Stimulated activated CD4-positive, alpha-beta T cell treated with anti-CD3 and anti-CD28 coated beads, Interleukin-1b, Interleukin-23, amount 100 ng/mL, for 1 hour (primary cell): ENCODE measurements around the gene CISD3.
A peak's percentile ranks its signal among the peaks of the same experiment; 100 is the strongest.

Experiments
- DNase-seq, 2 donors: peaks; one replicate each; pipeline ENCODE4 v3.0.0-alpha.2; 2020; ENCODE audit warnings: low read depth in 2 of 2

CISD3 gene, protein sequence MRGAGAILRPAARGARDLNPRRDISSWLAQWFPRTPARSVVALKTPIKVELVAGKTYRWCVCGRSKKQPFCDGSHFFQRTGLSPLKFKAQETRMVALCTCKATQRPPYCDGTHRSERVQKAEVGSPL

DNA sequence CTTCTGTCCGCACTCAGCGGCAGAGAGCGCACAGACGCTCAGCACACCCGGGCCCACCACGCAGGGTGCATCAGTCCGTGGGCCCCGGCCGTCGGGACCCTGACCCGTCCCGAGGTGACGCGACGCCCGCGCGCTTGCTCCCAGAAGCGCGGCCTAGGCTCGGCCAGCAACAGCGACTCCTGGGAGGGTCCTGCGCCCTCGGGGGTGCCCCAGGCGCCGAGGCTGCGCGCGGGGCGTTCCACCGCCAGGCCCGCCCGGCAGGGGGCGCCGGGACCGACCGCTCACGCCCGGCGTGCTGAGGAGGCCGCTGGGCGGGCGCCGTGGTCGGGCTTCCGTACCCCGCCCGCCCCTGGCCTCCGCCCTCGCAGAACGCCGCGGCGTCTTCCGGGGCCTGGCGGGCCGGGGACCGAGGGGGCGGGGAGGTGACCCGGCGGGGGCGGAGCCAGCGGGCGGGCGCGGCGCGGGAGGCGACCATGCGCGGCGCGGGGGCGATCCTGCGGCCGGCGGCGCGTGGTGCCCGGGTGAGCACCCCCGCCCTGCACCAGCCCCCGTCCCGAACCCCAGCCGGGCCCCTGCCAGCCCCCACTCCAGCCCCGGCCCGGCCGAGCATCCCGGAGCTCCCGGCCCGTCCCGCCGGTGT lies at the start of gene CISD3:
CISD3 (plus strand) TSS at position 456 of the 640 bp plus-strand sequence; CDS start at position 474, 18 bp downstream.
- DNase-seq, result peak; percentile 71 to 76

DNA sequence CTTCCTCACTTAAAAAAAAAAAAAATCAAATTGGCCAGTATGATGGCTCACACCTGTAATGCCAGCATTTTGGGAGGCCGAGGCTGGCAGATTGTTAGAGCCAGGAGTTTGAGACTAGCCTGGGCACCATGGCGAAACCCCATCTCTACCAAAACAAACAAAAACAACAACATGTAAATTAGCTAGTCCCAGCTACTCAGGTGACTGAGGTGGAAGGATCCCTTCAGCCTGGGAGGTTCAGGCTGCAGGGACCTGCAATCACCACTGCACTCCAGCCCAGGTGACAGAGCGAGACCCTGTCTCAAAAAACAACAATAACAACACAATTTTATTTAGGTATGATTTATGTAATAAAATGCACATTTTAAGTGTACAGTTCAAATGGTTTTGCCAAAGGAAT lies 49.0 kb upstream of the CISD3 start:
- DNase-seq, result no peak

DNA sequence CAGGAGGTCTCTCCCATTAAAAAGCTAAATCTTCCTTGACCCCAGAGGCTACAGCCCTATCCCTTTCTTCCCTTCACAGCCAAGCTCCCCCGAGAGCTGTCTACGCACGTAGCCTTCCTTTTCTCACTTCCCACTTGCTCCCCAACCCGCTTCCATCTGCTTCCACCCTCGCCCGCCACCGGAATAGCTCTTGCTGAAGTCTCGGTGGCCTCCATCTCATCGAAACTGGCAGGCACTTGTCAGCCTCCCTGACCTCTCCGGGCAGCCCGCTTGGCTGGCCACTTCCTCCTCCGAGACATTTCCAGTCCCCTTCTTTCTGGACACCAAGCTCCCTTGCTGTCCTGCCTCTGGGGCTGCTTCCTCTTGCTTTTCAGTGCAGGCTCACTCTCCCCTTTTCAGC lies 44.6 kb upstream of the CISD3 start:
- DNase-seq, result no peak

DNA sequence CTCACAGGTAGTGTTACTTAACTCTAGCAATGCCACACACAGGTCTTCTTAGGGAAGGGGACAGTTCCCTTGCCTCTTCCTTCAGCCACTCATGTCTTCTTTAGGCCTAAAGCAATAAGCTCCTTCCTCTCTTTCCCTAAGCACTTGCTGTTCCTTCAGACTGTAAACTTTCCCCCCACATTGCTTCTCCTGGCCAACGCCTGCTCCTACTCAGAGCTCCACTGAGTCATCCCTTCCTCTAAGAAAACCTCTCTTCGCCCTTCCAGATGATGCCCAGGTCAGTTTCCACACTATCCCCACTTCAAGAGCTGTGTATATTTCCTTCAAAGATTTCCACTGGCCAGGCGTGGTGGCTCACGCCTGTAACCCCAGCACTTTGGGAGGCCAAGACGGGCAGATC lies 42.9 kb upstream of the CISD3 start:
- no peak for DNase-seq

DNA sequence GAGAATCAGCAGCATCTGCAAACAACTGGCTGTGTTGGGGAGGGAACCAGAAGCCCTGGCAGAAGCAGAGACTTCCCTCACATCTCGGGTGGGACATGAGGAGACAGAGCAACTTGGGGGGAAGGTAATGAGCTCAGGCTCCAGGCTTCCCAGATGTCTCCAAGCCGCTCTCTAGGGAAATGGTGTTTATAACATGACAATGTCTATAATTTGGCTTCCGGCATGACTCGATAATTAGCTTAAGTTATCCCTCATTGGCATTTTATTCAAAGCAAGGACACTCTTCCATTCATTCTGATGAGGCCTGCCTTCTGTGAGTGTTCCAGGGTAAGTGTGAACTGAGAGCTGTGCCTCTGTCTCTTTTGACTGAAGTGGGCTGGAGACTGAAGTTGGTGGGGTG lies 39.8 kb upstream of the CISD3 start:
- DNase-seq, result no peak

DNA sequence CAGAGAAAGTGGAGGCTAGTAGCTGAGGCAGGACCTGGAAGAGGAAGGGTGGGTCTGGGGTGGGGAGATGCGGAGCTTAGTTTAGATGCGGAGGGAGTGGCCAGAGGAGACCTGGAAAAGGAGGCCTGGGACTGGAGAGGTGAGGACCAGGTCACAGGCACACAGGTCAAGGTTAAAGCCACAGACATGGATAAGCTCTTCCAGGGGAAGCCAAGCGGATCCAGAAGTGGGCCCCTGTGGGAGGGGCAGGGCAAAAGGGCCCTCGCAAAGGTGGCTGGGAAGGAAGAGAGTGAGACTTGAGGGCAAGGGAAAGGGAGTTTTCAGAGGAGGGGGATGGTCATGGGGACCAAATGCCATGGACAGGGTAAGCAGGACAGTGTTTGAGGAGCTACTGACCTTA lies 39.0 kb upstream of the CISD3 start:
- DNase-seq, result no peak

DNA sequence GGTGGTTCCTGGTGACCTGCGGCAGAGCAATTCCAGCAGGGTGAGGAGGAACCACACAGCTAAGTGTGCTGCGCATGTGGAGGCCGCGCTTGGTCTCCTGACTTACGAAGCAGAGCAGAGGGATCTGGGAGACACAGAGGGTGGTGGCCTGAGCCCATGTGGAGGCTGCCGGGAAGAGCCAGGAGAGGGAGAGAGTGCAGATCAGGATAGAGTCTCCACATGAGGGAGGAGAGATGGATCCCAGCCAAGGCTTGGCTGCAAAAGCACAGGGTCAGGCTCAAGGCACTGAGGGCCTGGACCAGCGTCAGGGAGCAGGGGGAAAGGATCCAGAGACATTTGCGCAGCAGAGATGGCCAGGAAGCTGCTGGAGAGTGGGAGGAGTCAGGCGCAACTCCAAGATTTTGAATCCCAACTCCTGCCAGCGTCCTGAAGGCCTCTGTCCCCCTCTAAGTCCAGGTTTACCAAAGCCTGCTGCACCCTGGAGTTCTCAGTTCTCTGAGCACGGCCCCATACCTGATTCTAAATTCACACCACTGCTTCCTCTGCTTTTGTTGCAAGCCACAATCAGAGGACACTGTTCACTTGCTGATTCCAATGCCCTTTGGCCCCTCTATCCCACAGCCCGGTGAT lies 36.3 kb upstream of the CISD3 start:
- no peak for DNase-seq

DNA sequence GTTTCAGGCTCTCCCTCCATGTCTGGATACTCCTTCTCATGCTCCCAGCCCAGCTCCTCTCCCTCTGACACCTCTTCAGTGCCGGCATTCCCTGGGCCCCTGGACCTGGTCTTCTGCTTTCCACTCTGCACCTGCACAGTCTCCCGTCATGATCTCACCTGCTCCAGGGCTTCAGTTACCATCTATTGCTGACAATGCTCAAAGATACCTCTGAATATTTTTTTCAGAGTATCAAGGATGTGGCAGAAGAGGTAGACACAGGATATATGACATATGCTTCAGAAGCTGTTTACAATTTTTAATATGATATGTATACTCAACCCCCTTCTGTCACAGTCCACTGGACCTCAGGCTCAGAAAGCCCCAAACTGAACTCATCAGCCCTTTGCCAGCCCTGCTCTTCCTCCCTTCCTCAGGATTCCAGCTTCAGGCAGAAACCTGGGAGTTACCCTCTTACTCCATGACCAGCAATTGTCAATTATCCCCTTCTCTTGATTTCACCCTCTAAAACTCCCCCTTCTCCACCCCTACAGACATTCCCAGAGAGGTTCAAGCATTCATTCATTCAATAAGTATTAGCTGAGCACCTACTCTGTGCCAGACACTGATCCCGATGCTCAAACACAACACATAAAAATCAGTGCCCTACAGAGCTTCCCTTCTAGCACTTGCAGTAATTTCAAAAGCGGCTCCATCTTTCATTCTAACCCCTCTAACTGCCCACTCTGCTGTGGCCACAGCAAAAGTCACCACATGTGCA lies 32.9 kb upstream of the CISD3 start:
- DNase-seq, result no peak

DNA sequence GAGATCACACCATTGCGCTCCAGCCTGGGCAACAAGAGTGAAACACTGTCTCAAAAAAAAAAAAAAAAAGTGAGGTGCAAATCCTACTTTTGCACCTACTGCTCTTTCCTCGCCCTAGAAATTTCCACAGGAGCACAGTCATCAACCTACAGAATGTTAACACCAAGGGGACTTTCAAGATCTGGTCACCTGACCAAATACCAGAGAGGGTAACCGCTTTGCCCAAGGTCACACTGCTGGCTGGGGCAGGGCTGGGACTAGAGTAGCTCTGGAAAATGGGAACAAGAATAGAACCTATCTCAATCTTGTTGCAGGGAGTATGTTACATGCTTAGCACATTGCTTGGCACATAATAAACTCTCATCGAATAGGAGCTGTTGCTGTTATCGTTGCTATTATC lies 31.4 kb upstream of the CISD3 start:
- no peak for DNase-seq

DNA sequence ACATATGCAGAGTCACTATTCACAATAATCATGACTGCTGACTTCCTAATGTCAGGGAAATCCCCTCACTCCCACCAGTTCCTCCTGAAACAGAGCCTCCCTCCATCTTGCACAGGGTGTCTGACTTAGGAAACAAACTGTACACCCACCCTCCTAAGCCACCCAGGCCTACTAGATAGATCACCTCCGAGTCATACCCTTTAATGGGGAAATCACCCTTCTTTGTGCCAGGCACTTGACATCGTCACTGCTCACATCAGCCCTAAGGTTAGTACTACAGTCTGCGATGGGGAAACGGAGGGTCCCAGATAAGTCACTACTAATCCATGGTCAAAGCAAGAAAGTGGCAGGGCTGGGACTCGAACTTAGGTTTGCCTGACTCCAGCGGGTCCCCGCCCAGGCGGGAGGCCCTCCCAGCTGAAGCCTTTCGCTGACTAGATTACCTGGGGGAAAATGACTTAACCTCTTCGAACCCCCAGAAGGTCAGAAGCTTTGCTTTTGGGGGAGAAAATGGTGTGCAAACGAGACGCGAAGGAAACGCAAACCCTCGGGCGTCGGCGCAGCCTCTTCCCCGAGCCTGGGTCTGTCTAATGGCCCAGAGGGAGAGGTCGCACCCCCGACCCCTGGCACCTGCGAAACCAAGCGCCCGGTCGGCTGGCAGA lies 28.5 kb upstream of the CISD3 start:
- peak in 1 of 2 donors; percentile 65 for DNase-seq

DNA sequence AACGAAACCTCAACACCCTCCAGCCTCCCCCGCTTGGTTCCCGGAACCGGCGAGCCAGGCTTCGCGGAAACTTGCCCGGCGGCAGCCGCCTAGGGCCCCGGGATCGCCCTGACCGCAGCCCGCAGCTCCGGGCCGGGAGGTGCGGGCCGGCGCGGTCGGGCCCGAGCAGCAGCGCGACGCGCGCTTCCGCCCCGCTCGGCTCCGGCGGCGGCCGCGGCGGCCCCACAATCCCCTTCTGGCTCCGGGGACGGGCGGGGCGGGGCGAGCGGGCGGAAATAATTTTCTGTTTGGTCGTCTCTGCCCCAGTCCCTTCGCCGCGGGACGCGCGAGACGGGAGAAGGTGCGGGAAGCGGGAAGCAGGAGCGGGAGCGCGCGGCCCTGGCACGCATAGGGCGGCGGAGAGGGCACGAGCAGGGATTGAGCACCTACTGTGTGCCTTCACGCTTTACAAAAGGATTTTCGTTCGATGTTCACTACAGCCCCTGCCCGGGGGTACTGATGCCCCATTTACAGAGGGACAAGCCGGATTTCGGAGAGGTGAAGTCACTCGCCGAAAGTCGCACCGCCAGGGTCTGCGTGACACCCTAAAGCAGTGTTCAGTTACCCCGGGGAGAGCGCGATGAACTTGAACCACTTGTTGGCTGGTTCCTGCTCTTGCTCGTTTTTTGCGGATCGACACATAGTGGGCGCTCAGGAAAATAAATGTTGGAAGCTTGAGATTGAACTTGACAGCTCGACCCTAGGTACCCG lies 27.8 kb upstream of the CISD3 start:
- peak; percentile 55 for DNase-seq

DNA sequence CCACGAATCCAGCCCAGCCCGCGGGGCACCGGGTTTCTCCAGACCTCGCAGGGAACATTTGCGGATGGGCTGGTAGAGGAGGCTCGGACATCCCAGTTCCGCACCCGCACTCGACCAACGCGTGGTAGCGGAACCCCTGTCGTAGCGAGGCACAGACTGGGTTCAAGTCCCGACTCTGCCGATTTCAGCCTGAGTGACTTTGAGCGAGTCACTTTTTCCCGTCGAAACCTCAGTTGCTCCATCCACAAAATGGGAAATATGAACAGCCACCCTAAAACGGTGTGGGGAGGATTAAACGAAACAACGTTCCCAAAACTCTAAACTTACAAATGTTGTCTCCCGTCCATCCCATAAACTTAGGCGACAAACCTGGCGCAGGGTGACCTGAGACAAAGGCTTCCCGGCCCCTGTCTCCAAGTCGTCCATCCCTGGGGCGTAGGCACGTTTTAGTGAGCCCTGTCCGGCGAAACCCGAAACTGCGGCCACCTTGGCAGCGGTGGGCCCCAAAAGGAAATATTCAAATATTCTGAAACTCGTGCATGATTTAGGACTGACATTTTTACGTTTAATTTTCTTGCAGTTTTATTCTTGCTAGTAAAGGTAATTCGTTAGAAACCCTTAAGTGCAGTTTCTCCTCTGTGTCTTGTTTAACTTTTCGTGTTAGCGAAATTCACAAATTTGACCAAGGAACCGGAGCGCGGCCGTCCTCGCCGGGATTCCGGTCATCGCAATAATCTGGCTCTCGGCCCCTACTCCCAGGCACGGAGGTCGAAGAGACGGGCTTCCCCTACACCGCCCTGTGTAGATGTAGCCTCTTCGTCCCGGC lies 27.0 kb upstream of the CISD3 start:
- no peak for DNase-seq

DNA sequence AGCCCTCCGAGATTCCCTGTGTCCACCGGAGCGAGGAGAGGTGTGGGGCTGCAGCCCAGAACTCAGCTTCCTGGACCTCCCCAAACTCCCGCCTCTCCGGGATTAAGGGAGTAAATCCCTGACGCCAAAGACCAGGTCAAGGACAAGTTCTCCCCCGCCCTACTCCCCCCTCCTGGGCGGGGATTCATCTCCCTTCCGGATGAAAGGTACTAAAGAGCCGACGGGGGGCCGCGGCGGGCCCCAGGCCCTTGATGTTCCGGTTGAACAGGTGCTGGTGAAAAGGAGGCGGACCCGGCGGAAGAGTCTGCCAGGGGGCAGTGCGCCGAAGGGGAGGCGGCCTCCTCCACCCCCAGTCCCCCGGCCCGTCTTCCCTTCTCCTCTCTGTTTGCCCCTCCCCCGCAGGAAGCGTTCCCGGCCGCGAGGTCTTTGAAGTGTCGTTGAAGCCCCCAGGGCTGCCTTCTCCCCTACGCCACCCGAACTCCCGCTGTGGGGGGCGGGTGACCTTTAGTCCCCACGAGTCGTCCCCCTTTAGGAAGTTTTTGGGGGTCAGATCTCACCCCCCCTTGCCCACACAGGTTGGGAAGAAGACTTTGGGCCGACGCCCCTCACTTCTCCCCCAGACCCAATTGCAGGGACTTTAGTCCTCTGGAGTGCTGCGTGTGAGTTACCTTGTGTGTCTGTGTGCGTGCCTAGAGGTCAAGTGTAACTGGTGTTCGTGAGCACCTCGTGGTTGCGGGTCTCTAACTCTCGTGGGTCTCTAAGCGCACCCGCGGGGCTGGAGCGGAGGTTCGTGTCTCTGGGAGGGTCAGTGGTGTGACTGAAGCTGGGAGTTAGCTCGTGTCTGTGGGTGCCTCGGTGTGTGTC lies 26.2 kb upstream of the CISD3 start:
- peak in 1 of 2 donors; percentile 79 for DNase-seq

DNA sequence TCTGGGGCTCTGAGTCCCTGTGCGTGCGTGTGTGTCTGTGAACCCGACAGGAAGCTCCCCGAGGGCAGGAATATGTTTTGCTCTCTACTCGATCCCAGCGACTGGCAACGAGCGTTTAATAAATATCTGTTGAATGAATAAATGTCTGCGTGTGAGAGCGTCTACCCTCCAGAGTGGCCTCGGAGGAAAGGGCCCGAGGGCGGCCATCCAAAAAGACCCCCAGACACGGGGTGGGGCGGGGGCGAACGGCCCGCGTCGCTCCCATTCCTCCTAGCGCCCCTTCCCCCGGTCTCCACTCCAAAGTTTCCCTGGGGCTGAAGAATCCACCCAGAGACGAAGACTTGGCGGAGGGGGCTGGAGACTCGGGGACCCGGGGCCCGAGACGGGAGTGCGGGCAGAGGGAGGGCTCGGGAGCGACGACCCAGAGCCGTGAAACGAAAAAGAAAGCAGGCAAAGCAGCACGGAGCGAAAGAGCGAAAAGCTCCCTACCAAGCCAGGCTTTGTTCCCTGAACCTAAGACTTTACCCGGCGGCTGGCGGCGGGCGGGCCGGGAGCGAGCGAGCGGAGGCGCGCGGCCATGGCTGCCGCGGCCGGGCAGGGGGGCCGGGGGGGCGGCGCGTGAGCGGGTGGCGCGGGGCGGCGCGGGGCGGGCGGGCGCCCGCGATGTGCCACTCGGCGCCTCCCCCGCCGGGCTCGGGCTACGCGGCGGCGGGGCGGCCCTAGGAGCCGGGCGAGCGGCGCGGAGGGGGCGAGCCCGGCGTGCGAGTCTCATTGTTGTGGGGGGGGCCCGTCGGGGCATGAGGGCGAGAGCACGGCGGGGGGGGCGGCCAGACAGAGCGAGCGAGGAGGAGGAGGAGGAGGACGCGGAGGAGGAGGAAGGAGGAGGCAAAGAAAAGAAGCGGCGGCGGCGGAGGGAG lies 25.3 kb upstream of the CISD3 start, which contains the start of gene MLLT6:
MLLT6 (plus strand) TSS at position 668 of the 917 bp plus-strand sequence. CDS start 360 bp downstream, outside the sequence.
- DNase-seq, result peak; percentile 57 to 67

DNA sequence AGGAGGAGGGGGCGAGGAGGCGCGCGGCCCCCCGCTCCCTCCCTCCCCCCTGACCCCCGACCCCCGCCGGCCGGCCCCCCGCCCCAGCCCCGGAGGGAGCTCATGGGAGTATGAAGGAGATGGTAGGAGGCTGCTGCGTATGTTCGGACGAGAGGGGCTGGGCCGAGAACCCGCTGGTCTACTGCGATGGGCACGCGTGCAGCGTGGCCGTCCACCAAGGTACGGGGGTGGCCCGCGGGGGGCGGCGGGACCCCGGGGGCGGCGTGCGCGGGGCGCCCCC lies 24.7 kb upstream of the CISD3 start:
- DNase-seq, result no peak

DNA sequence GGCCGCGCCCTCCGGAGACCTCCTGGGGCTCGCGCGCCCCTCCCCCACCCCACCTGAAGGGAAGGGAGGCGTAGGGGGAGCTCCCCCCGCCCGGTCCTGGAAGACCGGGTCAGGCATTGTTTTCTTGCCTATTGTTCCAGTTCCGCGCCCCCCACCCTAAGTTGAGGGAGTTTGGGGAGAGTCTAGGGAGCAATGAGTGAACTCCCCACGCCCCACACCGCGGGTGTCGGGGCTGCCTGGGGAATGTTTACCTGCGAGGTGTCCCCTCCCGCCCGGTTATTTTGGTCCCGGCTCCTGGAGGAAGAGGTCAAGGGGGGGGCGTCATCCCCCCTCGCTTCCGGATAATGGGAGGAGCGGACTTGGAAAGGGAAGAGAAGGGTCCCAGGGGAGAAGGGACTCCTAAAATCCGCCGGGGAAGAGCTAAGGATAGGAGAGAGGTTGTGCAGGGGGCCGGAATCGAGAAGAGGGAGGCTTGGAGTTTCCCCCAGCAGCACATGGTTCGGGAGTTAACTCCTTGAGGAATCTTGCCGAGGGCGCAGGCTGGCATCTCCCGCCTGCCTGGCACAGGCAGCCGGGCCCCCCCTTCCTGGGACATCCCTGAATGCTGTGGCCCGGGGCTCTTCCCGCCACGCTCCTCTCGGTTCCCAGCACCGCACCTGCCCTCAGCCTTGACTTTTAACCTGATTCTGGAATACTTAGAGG lies 24.2 kb upstream of the CISD3 start:
- no peak for DNase-seq

DNA sequence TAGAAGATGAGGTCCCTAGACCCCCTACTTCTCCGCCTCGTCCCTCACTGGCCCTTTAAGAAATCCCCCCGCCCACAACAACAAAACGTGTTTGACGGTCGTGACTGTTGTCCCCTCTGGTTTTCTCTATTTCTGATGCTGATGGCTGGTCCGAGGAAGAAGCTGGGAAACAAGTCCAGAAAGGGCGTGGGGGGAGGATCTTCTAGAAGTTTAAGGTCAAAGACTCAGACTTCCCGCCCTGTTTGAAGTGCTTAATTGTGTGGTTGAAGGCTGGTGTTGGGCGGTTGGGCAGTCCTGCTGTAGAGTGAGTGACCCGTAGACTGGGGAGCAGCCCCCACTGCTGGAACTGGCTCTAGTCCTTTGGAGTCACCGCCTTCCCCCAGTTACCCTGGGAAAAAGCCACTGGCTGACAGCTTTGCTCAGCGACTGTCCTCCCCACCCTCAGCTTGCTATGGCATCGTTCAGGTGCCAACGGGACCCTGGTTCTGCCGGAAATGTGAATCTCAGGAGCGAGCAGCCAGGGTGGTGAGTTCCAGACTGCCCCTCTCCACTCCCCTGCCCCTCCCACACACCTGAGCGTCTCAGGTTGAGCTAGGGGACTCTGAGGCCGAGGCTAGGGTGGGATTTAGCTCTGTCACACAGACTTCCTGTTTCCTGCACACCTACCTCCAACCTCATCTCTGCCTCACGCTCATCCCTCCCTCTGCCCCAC lies 23.5 kb upstream of the CISD3 start:
- DNase-seq, result no peak
